Fibroblast of mammary gland (primary cell): ENCODE measurements around the gene CCDC124.

Experiments used
- DNase-seq: peaks from one replicate; pipeline ENCODE4 v3.0.0-alpha.2; 2010; ENCODE audit warnings: low read depth
- H3K4me3 ChIP-seq: 2 replicates; pipeline ENCODE4 v1.5.1; 2011; ENCODE audit warnings: low read depth, mild to moderate bottlenecking, low read length, moderate library complexity; ENCODE audit not compliant: control insufficient read depth
- TF ChIP-seq, protein P1 (sequence below): conservative IDR thresholded peaks from 2 replicates; pipeline ENCODE4 v1.5.1; 2011; ENCODE audit warnings: low read depth, low read length, inconsistent platforms; ENCODE audit not compliant: control insufficient read depth, insufficient read depth

The CCDC124 gene

DNA sequence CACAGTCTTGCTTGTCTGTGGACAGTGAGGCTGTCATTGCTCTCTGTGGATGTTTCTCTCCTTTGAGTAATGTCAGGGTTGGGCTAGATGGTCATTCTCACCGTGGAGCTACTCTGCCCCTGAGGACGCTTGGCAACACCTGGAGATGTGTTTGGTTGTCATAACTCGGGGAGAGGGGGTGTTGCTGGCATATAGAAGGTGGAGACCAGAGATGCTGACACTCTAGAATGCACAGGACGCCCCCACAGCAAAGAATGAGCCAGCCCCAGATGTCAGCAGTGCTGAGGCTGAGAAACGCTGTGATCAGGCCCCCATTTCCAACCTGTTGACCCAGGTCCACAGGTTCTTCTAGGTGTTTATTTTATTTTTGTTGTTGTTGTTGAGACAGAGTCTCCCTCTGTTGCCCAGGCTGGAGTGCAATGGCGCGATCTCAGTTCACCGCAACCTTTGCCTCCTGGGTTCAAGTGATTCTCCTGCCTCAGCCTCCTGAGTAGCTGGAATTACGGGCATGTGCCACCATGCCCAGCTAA is 4.6 kb downstream of the CCDC124 start:
- no peak overlapping the region for H3K4me3 ChIP-seq
- TF ChIP-seq, protein P1, sequence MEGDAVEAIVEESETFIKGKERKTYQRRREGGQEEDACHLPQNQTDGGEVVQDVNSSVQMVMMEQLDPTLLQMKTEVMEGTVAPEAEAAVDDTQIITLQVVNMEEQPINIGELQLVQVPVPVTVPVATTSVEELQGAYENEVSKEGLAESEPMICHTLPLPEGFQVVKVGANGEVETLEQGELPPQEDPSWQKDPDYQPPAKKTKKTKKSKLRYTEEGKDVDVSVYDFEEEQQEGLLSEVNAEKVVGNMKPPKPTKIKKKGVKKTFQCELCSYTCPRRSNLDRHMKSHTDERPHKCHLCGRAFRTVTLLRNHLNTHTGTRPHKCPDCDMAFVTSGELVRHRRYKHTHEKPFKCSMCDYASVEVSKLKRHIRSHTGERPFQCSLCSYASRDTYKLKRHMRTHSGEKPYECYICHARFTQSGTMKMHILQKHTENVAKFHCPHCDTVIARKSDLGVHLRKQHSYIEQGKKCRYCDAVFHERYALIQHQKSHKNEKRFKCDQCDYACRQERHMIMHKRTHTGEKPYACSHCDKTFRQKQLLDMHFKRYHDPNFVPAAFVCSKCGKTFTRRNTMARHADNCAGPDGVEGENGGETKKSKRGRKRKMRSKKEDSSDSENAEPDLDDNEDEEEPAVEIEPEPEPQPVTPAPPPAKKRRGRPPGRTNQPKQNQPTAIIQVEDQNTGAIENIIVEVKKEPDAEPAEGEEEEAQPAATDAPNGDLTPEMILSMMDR: no peak
- DNase-seq: no peak

DNA sequence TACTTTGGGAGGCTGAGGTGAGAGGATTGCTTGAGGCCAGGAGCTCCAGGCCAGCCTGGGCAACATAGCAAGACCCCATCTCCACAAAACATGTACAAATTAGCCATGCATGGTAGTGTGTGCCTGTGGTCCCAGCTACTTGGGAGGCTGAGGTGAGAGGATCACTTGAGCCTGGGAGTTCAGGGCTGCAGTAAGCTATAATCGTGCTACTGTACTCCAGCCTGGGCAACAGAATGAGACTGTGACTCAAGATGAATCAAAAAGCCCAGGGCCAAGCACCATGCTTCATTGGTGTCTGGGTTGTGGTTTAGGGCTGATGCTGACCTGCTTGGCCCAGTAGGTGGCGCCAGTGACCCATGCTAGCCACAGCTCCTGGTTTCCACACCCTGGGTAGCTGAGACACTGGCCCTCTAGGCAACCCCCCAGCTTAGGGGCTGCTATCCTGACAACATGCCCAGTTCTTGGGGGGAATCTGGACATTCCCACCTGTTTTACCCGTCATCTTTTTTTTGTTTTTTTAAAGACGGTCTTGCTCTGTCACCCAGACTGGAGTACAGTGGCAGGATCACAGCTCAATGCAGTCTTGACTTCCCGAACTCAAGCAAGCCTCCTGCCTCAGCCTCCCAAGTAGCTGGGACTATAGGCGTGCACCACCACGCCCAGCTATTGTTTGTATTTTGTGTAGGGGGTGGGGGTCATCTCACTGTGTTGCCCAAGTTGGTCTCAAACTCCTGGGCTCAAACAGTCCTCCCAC is 5.5 kb downstream of the CCDC124 start:
- DNase-seq: peak; percentile 93
- TF ChIP-seq, protein P1: peak; percentile 97
- H3K4me3 ChIP-seq: no peak overlapping the region

DNA sequence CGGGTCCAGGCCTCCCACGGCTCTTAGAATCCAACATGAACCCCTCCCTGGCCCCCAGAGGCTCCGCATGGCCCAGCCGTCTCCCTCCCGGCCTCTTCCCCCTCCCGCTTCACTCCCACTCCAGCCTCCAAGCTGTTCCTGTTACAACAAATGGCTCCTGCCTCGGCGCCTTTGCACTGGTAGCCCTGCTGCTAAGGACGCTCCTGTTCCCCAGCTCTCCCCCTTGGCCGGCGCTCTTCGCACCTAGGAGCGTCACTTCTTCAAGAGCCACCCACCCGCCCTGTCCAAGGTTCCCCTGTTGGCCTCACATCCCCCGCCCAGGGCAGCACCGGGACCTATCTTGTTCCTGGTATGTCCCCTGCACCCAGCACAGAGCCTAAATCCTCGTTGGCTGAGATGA is 9.4 kb downstream of the CCDC124 start:
- H3K4me3 ChIP-seq: no peak overlapping the region
- TF ChIP-seq, protein P1: no peak
- DNase-seq: no peak

DNA sequence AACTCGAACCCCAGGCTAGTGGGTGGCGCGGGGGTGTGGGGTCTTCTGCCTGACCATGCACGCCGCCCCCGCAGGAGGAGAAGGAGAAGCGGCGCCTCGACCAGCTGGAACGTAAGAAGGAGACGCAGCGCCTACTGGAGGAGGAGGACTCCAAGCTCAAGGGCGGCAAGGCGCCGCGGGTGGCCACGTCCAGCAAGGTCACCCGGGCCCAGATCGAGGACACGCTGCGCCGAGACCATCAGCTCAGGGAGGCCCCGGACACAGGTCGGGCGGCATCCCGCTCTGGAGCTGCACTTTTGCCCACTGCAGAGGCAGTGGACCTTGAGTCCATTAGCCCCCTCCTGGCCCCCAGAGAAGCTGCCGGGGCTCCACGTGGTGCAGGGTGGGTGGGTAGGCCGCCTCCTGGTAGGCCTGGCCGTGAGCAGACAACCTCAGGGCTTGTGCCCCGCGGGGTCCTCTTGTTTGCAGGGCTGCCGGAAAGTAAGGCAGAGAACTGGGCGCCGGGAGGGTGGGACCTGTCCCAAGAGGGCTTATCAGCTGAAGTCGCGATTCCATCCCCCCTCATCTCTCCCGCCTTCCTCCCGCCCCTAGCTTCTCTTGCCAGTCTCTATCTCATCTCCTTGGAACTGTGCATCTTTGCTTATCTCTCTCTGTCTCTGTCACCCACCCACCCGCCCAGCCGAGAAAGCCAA is 9.9 kb downstream of the CCDC124 start:
- no peak overlapping the region for H3K4me3 ChIP-seq
- no peak for DNase-seq
- TF ChIP-seq, protein P1: no peak

DNA sequence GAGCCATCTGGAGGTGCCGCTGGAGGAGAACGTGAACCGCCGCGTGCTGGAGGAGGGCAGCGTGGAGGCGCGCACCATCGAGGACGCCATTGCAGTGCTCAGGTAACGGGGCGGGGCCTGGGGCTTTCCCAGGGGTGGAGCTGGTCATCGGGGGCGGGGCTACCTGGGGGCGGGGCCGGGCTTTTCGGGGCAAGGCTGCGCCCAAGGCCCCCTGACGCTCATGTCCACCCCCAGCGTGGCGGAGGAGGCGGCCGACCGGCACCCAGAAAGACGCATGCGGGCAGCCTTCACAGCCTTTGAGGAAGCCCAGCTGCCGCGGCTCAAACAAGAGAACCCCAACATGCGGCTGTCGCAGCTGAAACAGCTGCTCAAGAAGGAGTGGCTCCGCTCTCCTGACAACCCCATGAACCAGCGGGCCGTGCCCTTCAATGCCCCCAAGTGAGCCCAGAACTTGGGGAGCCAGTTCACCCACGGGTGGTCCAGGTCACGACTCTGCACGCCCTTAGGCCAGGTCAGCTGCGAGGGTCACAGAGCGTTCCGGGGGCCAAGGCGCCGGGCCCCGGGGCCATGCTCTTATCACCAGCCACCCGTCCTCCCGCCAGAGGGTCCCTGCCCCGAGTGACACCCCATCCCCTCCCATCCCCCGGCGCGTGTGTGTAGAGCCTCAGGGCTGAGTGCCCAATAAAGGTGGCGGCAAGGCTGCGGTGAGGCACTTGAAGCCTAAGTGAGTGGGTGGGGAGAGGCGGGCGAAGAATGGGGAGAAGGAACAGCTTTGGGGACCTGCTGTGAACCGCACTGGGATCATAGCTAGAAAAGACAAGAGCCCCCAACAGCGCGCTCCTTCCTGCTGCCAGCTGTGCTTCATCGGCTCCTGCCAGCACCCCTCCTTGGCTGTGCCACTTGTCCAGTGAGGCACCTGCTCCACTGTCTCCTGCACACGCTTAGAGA is 10.7 kb downstream of the CCDC124 start:
- H3K4me3 ChIP-seq: no peak overlapping the region
- DNase-seq: no peak
- TF ChIP-seq, protein P1: no peak

DNA sequence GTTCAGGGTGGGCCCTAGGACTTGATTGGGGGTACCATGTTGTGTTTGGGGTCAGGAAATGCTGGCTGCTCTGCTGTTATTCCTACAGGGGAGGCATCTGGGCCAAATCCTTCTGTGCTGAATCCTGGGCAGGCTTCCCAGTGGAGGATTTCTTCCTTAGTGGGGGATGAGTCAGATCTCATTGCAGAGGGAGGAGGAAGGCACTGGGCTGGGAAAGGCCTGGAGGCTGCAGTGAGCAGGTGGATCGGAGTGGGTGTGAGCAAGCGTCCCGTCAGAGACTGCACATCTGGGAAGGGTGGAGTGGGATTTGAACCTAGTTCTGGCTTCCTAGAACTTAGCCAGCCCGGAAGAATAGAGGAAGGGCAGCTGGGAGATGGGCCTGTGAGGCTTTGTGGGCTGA is 11.5 kb downstream of the CCDC124 start:
- DNase-seq: peak; percentile 89
- no peak overlapping the region for H3K4me3 ChIP-seq
- TF ChIP-seq, protein P1: no peak
